ENCODE results near the gene GABRA5.
A peak's percentile ranks its signal among the peaks of the same experiment; 100 is the strongest.

The GABRA5 gene

GRCh38 chr15:26864664-26865191 lies 2.1 kb upstream of the GABRA5 start:
- peaks cover 17% of the 10 kb centered on the region for H3K27me3 ChIP-seq (ENCODE audit: insufficient read depth, poor library complexity, severe bottlenecking)
- H3K4me3 ChIP-seq (replicated peaks; ENCODE audit: insufficient read depth, low read length), result no peak overlapping the region
- H3K27ac ChIP-seq (replicated peaks), result no peak overlapping the region
- peak in 1 of 2 experiments; percentile 29 for DNase-seq (ENCODE audit: low read depth in 1 of 2, low spot score in 1 of 2)
- no peak for TF ChIP-seq REST (IDR thresholded peaks at IDR 0.05; ENCODE audit: insufficient replicate concordance, low read depth)
- TF ChIP-seq GABPA (IDR thresholded peaks at IDR 0.05; ENCODE audit: low read depth), result no peak
- TF ChIP-seq POLR2AphosphoS5 (IDR thresholded peaks at IDR 0.05; ENCODE audit: low read depth), result no peak
- no peak for TF ChIP-seq SPI1 (IDR thresholded peaks at IDR 0.05; ENCODE audit: borderline replicate concordance, low read depth)
- no peak for TF ChIP-seq CTCF (IDR thresholded peaks at IDR 0.05; ENCODE audit: insufficient read depth, low read length)

GRCh38 chr15:26867200-26868007 lies 542 bp downstream of the GABRA5 start:
- Histone ChIP-seq H3K4me3 (replicated peaks; ENCODE audit: insufficient read depth, low read length) (no peak overlapping the region), H3K27ac (replicated peaks) (no peak overlapping the region), H3K27me3 (ENCODE audit: insufficient read depth, poor library complexity, severe bottlenecking) (peaks cover 18% of the 10 kb centered on the region)
- no peak for DNase-seq (ENCODE audit: low read depth in 1 of 2, low spot score in 1 of 2)
- no peak for TF ChIP-seq GABPA (IDR thresholded peaks at IDR 0.05; ENCODE audit: low read depth)
- TF ChIP-seq POLR2AphosphoS5 (IDR thresholded peaks at IDR 0.05; ENCODE audit: low read depth), result no peak
- no peak for TF ChIP-seq SPI1 (IDR thresholded peaks at IDR 0.05; ENCODE audit: borderline replicate concordance, low read depth)
- TF ChIP-seq CTCF (IDR thresholded peaks at IDR 0.05; ENCODE audit: insufficient read depth, low read length), result no peak
- TF ChIP-seq REST (IDR thresholded peaks at IDR 0.05; ENCODE audit: insufficient replicate concordance, low read depth), result no peak

- TF ChIP-seq GABPA (IDR thresholded peaks at IDR 0.05; ENCODE audit: low read depth), result no peak
- TF ChIP-seq POLR2AphosphoS5 (IDR thresholded peaks at IDR 0.05; ENCODE audit: low read depth), result no peak
- no peak for TF ChIP-seq CTCF (IDR thresholded peaks at IDR 0.05; ENCODE audit: insufficient read depth, low read length)
- no peak for TF ChIP-seq SPI1 (IDR thresholded peaks at IDR 0.05; ENCODE audit: borderline replicate concordance, low read depth)
- no peak for TF ChIP-seq REST (IDR thresholded peaks at IDR 0.05; ENCODE audit: insufficient replicate concordance, low read depth)
- Histone ChIP-seq H3K4me3 (replicated peaks; ENCODE audit: insufficient read depth, low read length) (no peak overlapping the region), H3K27ac (replicated peaks) (no peak overlapping the region), H3K27me3 (ENCODE audit: insufficient read depth, poor library complexity, severe bottlenecking) (peaks cover 18% of the 10 kb centered on the region)
- no peak for DNase-seq (ENCODE audit: low read depth in 1 of 2, low spot score in 1 of 2)
These were observed 1.3 kb downstream of the GABRA5 start for GRCh38 chr15:26868029-26868685.

Data from HL-60 (cell line).